Measurements from ENCODE around the gene ZNF236.
A peak's percentile ranks its signal among the peaks of the same experiment; 100 is the strongest.
"Not testable (repeated sequence)": the region's sequence is repeated elsewhere in the genome, so short reads cannot be mapped to it uniquely, and the experiment has no call there.

Gene ZNF236

DNA sequence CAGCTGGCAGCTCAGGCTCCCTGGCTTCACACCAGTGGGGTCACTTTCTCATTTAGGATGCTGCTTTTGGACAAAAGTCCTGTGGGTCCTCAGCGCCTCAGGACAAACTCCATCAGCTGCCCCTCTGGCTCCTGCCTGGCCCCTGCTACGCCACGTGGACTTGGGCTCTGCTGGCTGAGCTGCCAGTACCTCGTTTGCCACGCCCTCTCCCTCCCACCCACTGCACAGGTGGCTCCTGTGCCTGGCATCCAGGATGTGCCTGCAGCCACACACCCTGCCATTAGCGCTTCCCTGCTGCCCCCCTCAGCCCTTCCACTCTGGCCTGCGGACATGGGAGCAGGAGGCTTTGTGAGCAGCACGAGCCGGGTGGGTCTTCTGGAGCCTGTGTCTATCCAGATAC, 118.9 kb downstream of the ZNF236 start:
- Histone ChIP-seq H3K23ac (ENCODE audit: low read length) (no peak overlapping the region), H4K8ac (ENCODE audit: low read depth, low read length) (no peak overlapping the region), H3K9ac (ENCODE audit: low read length) (no peak overlapping the region), H2AK5ac (ENCODE audit: low read length) (no peak overlapping the region), H3K79me1 (ENCODE audit: low read length) (no peaks in the 10 kb centered on the region), H4K12ac (ENCODE audit: low read depth, low read length) (no peak overlapping the region), H2BK5ac (ENCODE audit: low read depth, low read length, poor library complexity) (no peak overlapping the region), H2BK12ac (ENCODE audit: low read length) (no peak overlapping the region), H2BK120ac (ENCODE audit: insufficient read depth, low read length, poor library complexity) (no peak overlapping the region), H2AFZ (ENCODE audit: insufficient read depth, low read length, poor library complexity) (no peak overlapping the region), H3K9me3 (ENCODE audit: insufficient read depth, low read depth, low read length) (peaks cover 1% of the 10 kb centered on the region), H3K36me3 (ENCODE audit: control insufficient read depth in 1 of 2, insufficient read depth in 2 of 2, low read length in 2 of 2) (peaks cover 13 to 20% of the 10 kb centered on the region in 2 experiments), H3K4me1 (ENCODE audit: control insufficient read depth in 1 of 2, insufficient read depth in 2 of 2, low read length in 2 of 2) (no peaks in the 10 kb centered on the region), H3K14ac (ENCODE audit: low read length) (no peak overlapping the region), H3K79me2 (ENCODE audit: control insufficient read depth, insufficient read depth, low read length, poor library complexity) (no peaks in the 10 kb centered on the region), H3K27ac (ENCODE audit: low read depth, low read length) (no peak overlapping the region), H3K4ac (ENCODE audit: low read depth, low read length) (no peak overlapping the region), H3K18ac (ENCODE audit: low read length) (no peak overlapping the region), H4K91ac (ENCODE audit: low read depth, low read length) (no peak overlapping the region), H3K4me3 (ENCODE audit: low read depth, low read length) (no peak overlapping the region), H3K4me2 (ENCODE audit: low read length) (no peak overlapping the region), H3K27me3 (ENCODE audit: insufficient read depth, low read length) (no peaks in the 10 kb centered on the region)
- DNase-seq: no peak
- no CpG with 5 or more reads among the region's 9 CpGs for WGBS (ENCODE audit: extremely low coverage, insufficient coverage, insufficient read length)

DNA sequence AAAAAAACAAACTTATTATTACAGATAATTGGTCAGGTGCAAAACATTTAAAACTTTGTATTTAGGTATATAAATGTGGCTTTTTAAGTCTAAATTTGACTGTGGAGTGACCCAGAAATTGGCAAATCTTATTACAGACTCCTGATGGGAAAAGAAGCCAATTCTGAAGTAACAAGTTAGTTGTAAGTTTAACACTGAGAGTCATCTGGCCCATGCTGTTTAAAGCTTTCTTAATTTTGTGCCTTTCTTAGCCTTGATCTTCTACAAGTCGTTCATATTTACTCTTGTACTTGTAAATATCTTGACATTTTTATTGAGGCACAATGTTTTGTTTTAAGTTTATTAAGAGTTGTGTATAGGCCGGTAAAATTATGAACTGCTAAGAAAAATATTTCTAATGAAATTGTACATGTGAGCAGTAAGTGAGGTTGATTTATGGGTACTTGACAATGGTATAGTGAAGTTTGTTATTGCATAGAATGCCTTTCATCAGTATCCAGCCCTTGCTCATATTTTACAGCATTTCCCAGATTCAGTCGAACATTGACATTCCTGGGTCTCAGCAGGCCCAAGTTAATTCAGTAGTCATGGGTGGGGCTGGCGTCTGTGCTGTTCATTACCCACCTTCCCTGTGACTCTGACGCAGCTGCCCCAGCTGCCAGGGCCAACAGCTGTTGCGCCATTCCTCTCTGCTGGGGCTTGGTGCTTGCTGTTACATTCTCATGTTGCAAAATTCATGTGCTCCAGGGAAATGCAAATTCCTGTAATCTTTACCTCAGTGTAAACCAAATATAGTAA, 121.4 kb downstream of the ZNF236 start:
- H3K4ac ChIP-seq (ENCODE audit: low read depth, low read length): no peak overlapping the region
- H4K8ac ChIP-seq (ENCODE audit: low read depth, low read length): no peak overlapping the region

DNA sequence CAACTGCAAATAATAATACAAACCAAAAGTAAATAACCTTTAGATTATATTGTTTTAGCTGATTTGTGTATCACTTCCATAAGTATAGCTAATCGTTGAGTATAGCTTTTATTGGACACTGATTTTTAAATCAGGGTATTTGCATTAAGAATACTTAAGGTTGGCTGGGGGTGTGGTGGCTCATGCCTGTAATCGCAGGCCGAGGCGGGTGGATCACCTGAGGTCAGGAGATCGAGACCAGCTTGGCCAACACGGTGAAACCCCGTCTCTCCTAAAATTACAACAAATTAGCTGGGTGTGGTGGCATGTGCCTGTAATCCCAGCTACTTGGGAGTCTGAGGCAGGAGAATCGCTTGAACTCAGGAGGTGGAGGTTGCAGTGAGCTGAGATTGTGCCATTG, 122.0 kb downstream of the ZNF236 start:
- H3K9ac ChIP-seq (ENCODE audit: low read length); H3K4me3 ChIP-seq (ENCODE audit: low read depth, low read length); H4K8ac ChIP-seq (ENCODE audit: low read depth, low read length); H2AFZ ChIP-seq (ENCODE audit: insufficient read depth, low read length, poor library complexity); H3K4ac ChIP-seq (ENCODE audit: low read depth, low read length); H3K4me2 ChIP-seq (ENCODE audit: low read length); H4K91ac ChIP-seq (ENCODE audit: low read depth, low read length); H3K23ac ChIP-seq (ENCODE audit: low read length); H2BK5ac ChIP-seq (ENCODE audit: low read depth, low read length, poor library complexity); H3K4me1 ChIP-seq (ENCODE audit: control insufficient read depth in 1 of 2, insufficient read depth in 2 of 2, low read length in 2 of 2); H3K9me3 ChIP-seq (ENCODE audit: insufficient read depth, low read depth, low read length); H4K12ac ChIP-seq (ENCODE audit: low read depth, low read length); H3K27ac ChIP-seq (ENCODE audit: low read depth, low read length); H3K18ac ChIP-seq (ENCODE audit: low read length); H2BK12ac ChIP-seq (ENCODE audit: low read length); H2BK120ac ChIP-seq (ENCODE audit: insufficient read depth, low read length, poor library complexity); H2AK5ac ChIP-seq (ENCODE audit: low read length); H3K27me3 ChIP-seq (ENCODE audit: insufficient read depth, low read length); H3K79me1 ChIP-seq (ENCODE audit: low read length); H3K14ac ChIP-seq (ENCODE audit: low read length); H3K79me2 ChIP-seq (ENCODE audit: control insufficient read depth, insufficient read depth, low read length, poor library complexity): not testable (repeated sequence)
- peaks cover 13 to 16% of the 10 kb centered on the region in 2 experiments for H3K36me3 ChIP-seq (ENCODE audit: control insufficient read depth in 1 of 2, insufficient read depth in 2 of 2, low read length in 2 of 2)
- no CpG with 5 or more reads among the region's 8 CpGs for whole genome bisulfite sequencing (ENCODE audit: extremely low coverage, insufficient coverage, insufficient read length)
- DNase-seq: peak; percentile 78 to 80

More for the DNA sequence above, 121.4 kb downstream of the ZNF236 start:
- Histone ChIP-seq H2BK5ac (ENCODE audit: low read depth, low read length, poor library complexity) (no peak overlapping the region), H3K27me3 (ENCODE audit: insufficient read depth, low read length) (no peaks in the 10 kb centered on the region), H3K18ac (ENCODE audit: low read length) (no peak overlapping the region), H3K4me2 (ENCODE audit: low read length) (no peak overlapping the region), H2AFZ (ENCODE audit: insufficient read depth, low read length, poor library complexity) (no peak overlapping the region), H2BK120ac (ENCODE audit: insufficient read depth, low read length, poor library complexity) (no peak overlapping the region), H3K79me2 (ENCODE audit: control insufficient read depth, insufficient read depth, low read length, poor library complexity) (no peaks in the 10 kb centered on the region), H3K36me3 (ENCODE audit: control insufficient read depth in 1 of 2, insufficient read depth in 2 of 2, low read length in 2 of 2) (peaks cover 13 to 20% of the 10 kb centered on the region in 2 experiments), H3K4me3 (ENCODE audit: low read depth, low read length) (no peak overlapping the region), H3K9ac (ENCODE audit: low read length) (no peak overlapping the region), H2AK5ac (ENCODE audit: low read length) (no peak overlapping the region), H3K27ac (ENCODE audit: low read depth, low read length) (no peak overlapping the region), H3K4me1 (ENCODE audit: control insufficient read depth in 1 of 2, insufficient read depth in 2 of 2, low read length in 2 of 2) (no peaks in the 10 kb centered on the region), H2BK12ac (ENCODE audit: low read length) (no peak overlapping the region), H3K79me1 (ENCODE audit: low read length) (no peaks in the 10 kb centered on the region), H4K91ac (ENCODE audit: low read depth, low read length) (no peak overlapping the region), H3K23ac (ENCODE audit: low read length) (no peak overlapping the region), H3K9me3 (ENCODE audit: insufficient read depth, low read depth, low read length) (no peaks in the 10 kb centered on the region), H3K14ac (ENCODE audit: low read length) (no peak overlapping the region), H4K12ac (ENCODE audit: low read depth, low read length) (no peak overlapping the region)
- WGBS (ENCODE audit: extremely low coverage, insufficient coverage, insufficient read length): no CpG with 5 or more reads among the region's 6 CpGs
- DNase-seq: peak; percentile 95 to 96

DNA sequence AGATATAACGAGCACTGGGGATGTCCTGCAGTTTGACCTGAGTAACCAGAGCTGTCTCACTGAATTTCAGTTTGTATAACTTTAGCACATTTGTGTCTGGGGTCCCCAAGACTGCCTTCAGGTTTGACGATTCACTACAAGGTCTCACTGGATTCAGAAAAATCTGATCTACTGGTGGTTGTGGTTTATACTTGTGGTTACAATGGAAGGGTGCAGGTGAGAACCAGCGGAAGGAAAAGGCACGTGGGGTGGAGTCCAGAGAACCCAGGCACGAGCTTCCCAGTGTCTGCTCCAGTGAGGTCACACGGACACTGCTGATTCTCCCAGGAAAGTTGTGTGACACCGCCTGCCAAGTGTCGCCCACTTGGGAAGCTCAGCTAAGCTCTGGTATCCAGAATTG, 126.0 kb downstream of the ZNF236 start:
- no peak overlapping the region for H3K23ac ChIP-seq (ENCODE audit: low read length)
- no peak overlapping the region for H2BK120ac ChIP-seq (ENCODE audit: insufficient read depth, low read length, poor library complexity)
- no peak for DNase-seq
- no peak overlapping the region for H3K4me2 ChIP-seq (ENCODE audit: low read length)
- no peak overlapping the region for H3K14ac ChIP-seq (ENCODE audit: low read length)
- no peak overlapping the region for H4K12ac ChIP-seq (ENCODE audit: low read depth, low read length)
- peaks cover 6 to 7% of the 10 kb centered on the region in 2 experiments for H3K4me1 ChIP-seq (ENCODE audit: control insufficient read depth in 1 of 2, insufficient read depth in 2 of 2, low read length in 2 of 2)
- no peaks in the 10 kb centered on the region for H3K79me2 ChIP-seq (ENCODE audit: control insufficient read depth, insufficient read depth, low read length, poor library complexity)
- H2BK5ac ChIP-seq (ENCODE audit: low read depth, low read length, poor library complexity): no peak overlapping the region
- no peak overlapping the region for H2AK5ac ChIP-seq (ENCODE audit: low read length)
- H4K8ac ChIP-seq (ENCODE audit: low read depth, low read length): no peak overlapping the region
- H3K4me3 ChIP-seq (ENCODE audit: low read depth, low read length): no peak overlapping the region
- H3K27me3 ChIP-seq (ENCODE audit: insufficient read depth, low read length): no peaks in the 10 kb centered on the region
- H2AFZ ChIP-seq (ENCODE audit: insufficient read depth, low read length, poor library complexity): no peak overlapping the region
- H3K36me3 ChIP-seq (ENCODE audit: control insufficient read depth in 1 of 2, insufficient read depth in 2 of 2, low read length in 2 of 2): peaks cover 9 to 16% of the 10 kb centered on the region in 2 experiments
- H2BK12ac ChIP-seq (ENCODE audit: low read length): no peak overlapping the region
- no peak overlapping the region for H3K18ac ChIP-seq (ENCODE audit: low read length)
- no peak overlapping the region for H3K9ac ChIP-seq (ENCODE audit: low read length)
- H3K79me1 ChIP-seq (ENCODE audit: low read length): no peaks in the 10 kb centered on the region
- no peaks in the 10 kb centered on the region for H3K9me3 ChIP-seq (ENCODE audit: insufficient read depth, low read depth, low read length)
- no peak overlapping the region for H3K27ac ChIP-seq (ENCODE audit: low read depth, low read length)
- no CpG with 5 or more reads among the region's 8 CpGs for WGBS (ENCODE audit: extremely low coverage, insufficient coverage, insufficient read length)
- H4K91ac ChIP-seq (ENCODE audit: low read depth, low read length): no peak overlapping the region
- no peak overlapping the region for H3K4ac ChIP-seq (ENCODE audit: low read depth, low read length)
